ENCODE measurements around the gene DLG4.

- TF ChIP-seq CTCF (IDR thresholded peaks at IDR 0.05) = no peak
- TF ChIP-seq POLR2A (IDR thresholded peaks at IDR 0.05) = no peak
- TF ChIP-seq POLR2AphosphoS5 (IDR thresholded peaks at IDR 0.05) = no peak
- no peak for TF ChIP-seq EP300 (IDR thresholded peaks at IDR 0.05)
Measured at GRCh38 chr17:7222093-7222971, 2.7 kb upstream of the DLG4 start.
